ENCODE measurements around the gene SF3A1. TPM values are rescaled to one million over a fixed set of nuclear protein-coding genes. Genes with fewer than 3 reads are reported as not detected.

SF3A1 gene
- total RNA-seq, 1 donor from 2014 or later: 54.8 TPM

- no peaks in the 10 kb centered on the region for H3K36me3 ChIP-seq (ENCODE audit: control insufficient read depth, insufficient read depth, low read length)
- TF ChIP-seq CTCF (IDR thresholded peaks at IDR 0.05; ENCODE audit: insufficient read depth, low read length, poor library complexity, severe bottlenecking): no peak
- no peak overlapping the region for H3K4me3 ChIP-seq (ENCODE audit: low read depth, low read length)
- no peak for DNase-seq (ENCODE audit: low read depth)
- H3K27me3 ChIP-seq (ENCODE audit: control insufficient read depth, insufficient read depth, low read length): no peaks in the 10 kb centered on the region
Measured at GRCh38 chr22:30284172-30284571, 72.5 kb downstream of the SF3A1 start.

- Histone ChIP-seq H3K27me3 (ENCODE audit: control insufficient read depth, insufficient read depth, low read length) (no peaks in the 10 kb centered on the region), H3K4me3 (ENCODE audit: low read depth, low read length) (no peak overlapping the region), H3K36me3 (ENCODE audit: control insufficient read depth, insufficient read depth, low read length) (no peaks in the 10 kb centered on the region)
- DNase-seq (ENCODE audit: low read depth): no peak
- TF ChIP-seq CTCF (IDR thresholded peaks at IDR 0.05; ENCODE audit: insufficient read depth, low read length, poor library complexity, severe bottlenecking): no peak
Measured at GRCh38 chr22:30283342-30283741, 73.4 kb downstream of the SF3A1 start.

- no peak for TF ChIP-seq CTCF (IDR thresholded peaks at IDR 0.05; ENCODE audit: insufficient read depth, low read length, poor library complexity, severe bottlenecking)
- no peaks in the 10 kb centered on the region for H3K36me3 ChIP-seq (ENCODE audit: control insufficient read depth, insufficient read depth, low read length)
- no peak overlapping the region for H3K4me3 ChIP-seq (ENCODE audit: low read depth, low read length)
- H3K27me3 ChIP-seq (ENCODE audit: control insufficient read depth, insufficient read depth, low read length): no peaks in the 10 kb centered on the region
- no peak for DNase-seq (ENCODE audit: low read depth)
Measured at GRCh38 chr22:30282616-30283046, 74.1 kb downstream of the SF3A1 start.

Other genes starting within 250 kb of the SF3A1 start
- 108 and 112 TPM in 2 replicates for gene LIF, start 110.1 kb downstream of the SF3A1 start, total RNA-seq
- gene OSM, start 90.0 kb downstream of the SF3A1 start, total RNA-seq: not detected in 2 replicates
- gene CASTOR1, start 67.4 kb downstream of the SF3A1 start, total RNA-seq: 10.5 and 18.7 TPM in 2 replicates
- 21.6 and 23.9 TPM in 2 replicates for gene TBC1D10A, start 30.0 kb downstream of the SF3A1 start, total RNA-seq
- 13.1 and 14.6 TPM in 2 replicates for gene CCDC157, start 113 bp upstream of the SF3A1 start, total RNA-seq
- 26.9 and 34.2 TPM in 2 replicates for gene RNF215, start 30.5 kb upstream of the SF3A1 start, total RNA-seq
- 31.7 and 36.0 TPM in 2 replicates for gene SEC14L2, start 40.1 kb upstream of the SF3A1 start, total RNA-seq
- 36.4 and 43.4 TPM in 2 replicates for gene MTFP1, start 68.9 kb upstream of the SF3A1 start, total RNA-seq
- not detected in 2 replicates for gene SEC14L3, start 115.1 kb upstream of the SF3A1 start, total RNA-seq
- 0.08 TPM in 1 of 2 replicates, not detected in the other for gene SEC14L4, start 148.8 kb upstream of the SF3A1 start, total RNA-seq
- gene SEC14L6, start 189.8 kb upstream of the SF3A1 start, total RNA-seq: 3.7 and 5.8 TPM in 2 replicates
- gene GAL3ST1, start 217.8 kb upstream of the SF3A1 start, total RNA-seq: 2.5 and 4.0 TPM in 2 replicates
- 93.9 and 99.0 TPM in 2 replicates for gene PES1, start 235.0 kb upstream of the SF3A1 start, total RNA-seq

All from kidney epithelial cell (primary cell).